Measurements from ENCODE around the gene UNK. TPM values are rescaled to one million over a fixed set of nuclear protein-coding genes. Genes with fewer than 3 reads are reported as not detected.
A peak's percentile ranks its signal among the peaks of the same experiment; 100 is the strongest.

UNK gene
- total RNA-seq, 3 donors from 2014 or later, result 24.5 to 27.5 (median 25.7) TPM

GRCh38 chr17:75813081-75814020 lies 28.7 kb downstream of the UNK start:
- Histone ChIP-seq H3K9me3 (no peaks in the 10 kb centered on the region), H3K4me1 (ENCODE audit: low read depth) (no peaks in the 10 kb centered on the region), H3K36me3 (ENCODE audit: low read depth) (no peaks in the 10 kb centered on the region), H3K4me3 (no peak overlapping the region)
- DNase-seq (peak in 1 of 3 donors; percentile 48), ATAC-seq (no peak)
- intact Hi-C loops (cut with DNase I, micrococcal nuclease), result no loop called here
- no peak for TF ChIP-seq CTCF (IDR thresholded peaks at IDR 0.05)

- Histone ChIP-seq H3K4me1 (ENCODE audit: low read depth) (no peaks in the 10 kb centered on the region), H3K4me3 (no peak overlapping the region), H3K36me3 (ENCODE audit: low read depth) (no peaks in the 10 kb centered on the region), H3K9me3 (no peaks in the 10 kb centered on the region)
- intact Hi-C loops (cut with DNase I, micrococcal nuclease), result no loop called here
- no peak for ATAC-seq
- no peak for TF ChIP-seq CTCF (IDR thresholded peaks at IDR 0.05)
- DNase-seq, result peak in 1 of 3 donors; percentile 10
These were observed 29.4 kb downstream of the UNK start for GRCh38 chr17:75814021-75814395.

GRCh38 chr17:75814900-75815373 lies 30.3 kb downstream of the UNK start:
- no peak for TF ChIP-seq CTCF (IDR thresholded peaks at IDR 0.05)
- DNase-seq (peak in 1 of 3 donors; percentile 45), ATAC-seq (no peak)
- no peaks in the 10 kb centered on the region for H3K36me3 ChIP-seq (ENCODE audit: low read depth)
- no peaks in the 10 kb centered on the region for H3K4me1 ChIP-seq (ENCODE audit: low read depth)
- H3K9me3 ChIP-seq, result no peaks in the 10 kb centered on the region
- intact Hi-C loops (cut with DNase I, micrococcal nuclease), result no loop called here
- no peak overlapping the region for H3K4me3 ChIP-seq

- Histone ChIP-seq H3K36me3 (ENCODE audit: low read depth) (no peaks in the 10 kb centered on the region), H3K4me3 (no peak overlapping the region), H3K9me3 (no peaks in the 10 kb centered on the region), H3K4me1 (ENCODE audit: low read depth) (no peaks in the 10 kb centered on the region)
- TF ChIP-seq CTCF (IDR thresholded peaks at IDR 0.05), result no peak
- DNase-seq (no peak), ATAC-seq (no peak)
- intact Hi-C loops (cut with DNase I, micrococcal nuclease), result no loop called here
These were observed 30.8 kb downstream of the UNK start for GRCh38 chr17:75815399-75815798.

- H3K36me3 ChIP-seq (ENCODE audit: low read depth), result no peaks in the 10 kb centered on the region
- intact Hi-C loops (cut with DNase I, micrococcal nuclease), result no loop called here
- no peak for ATAC-seq
These were observed 32.1 kb downstream of the UNK start for GRCh38 chr17:75816693-75817092.

More at GRCh38 chr17:75816693-75817092, 32.1 kb downstream of the UNK start:
- H3K9me3 ChIP-seq, result no peaks in the 10 kb centered on the region
- H3K4me1 ChIP-seq (ENCODE audit: low read depth), result no peaks in the 10 kb centered on the region
- no peak for TF ChIP-seq CTCF (IDR thresholded peaks at IDR 0.05)
- H3K4me3 ChIP-seq, result no peak overlapping the region
- peak in 1 of 3 donors; percentile 51 for DNase-seq

Measured in mucosa of descending colon (tissue), 3 donors.